Measurements from ENCODE around the gene CALHM6.

GRCh38 chr6:116456927-116457326 is 4.2 kb upstream of the CALHM6 start:
- TF ChIP-seq YY1 (IDR thresholded peaks at IDR 0.05; ENCODE audit: insufficient read depth, insufficient read length), result no peak
- TF ChIP-seq SUZ12 (IDR thresholded peaks at IDR 0.05; ENCODE audit: extremely low read depth, insufficient read depth, insufficient read length), result no peak
